ENCODE data around the gene CRMP1.

The CRMP1 gene

DNA sequence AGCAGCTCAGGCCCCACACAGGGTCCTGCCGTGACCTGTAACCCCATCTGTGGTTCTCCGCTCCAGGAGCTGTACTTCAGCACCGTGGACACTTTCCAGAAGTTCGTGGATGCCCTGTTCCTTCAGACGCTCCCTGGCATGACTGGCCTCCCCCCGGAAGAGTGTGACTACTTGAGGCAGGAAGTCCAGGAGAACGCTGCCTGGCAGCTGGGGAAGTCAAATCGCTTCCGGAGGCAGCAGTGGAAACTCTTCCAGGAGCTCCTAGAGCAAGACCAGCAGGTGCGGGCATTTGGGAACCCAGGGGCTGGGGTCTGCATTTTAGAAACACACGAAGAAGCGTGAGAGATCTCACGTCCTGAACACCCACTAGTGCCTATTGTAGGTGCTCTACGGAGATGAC is 109.4 kb downstream of the CRMP1 start:
- H4K8ac ChIP-seq (ENCODE audit: low read depth, low read length), result no peak overlapping the region
- no peaks in the 10 kb centered on the region for H3K79me1 ChIP-seq (ENCODE audit: low read depth, low read length)
- no peak overlapping the region for H2BK15ac ChIP-seq (ENCODE audit: low read length)
- H3K9me3 ChIP-seq (replicated peaks in 1 of 2; ENCODE audit: control insufficient read depth in 2 of 2, insufficient read depth in 1 of 2, low read depth in 1 of 2, low read length in 2 of 2), result no peaks in the 10 kb centered on the region
- no peak overlapping the region for H2BK120ac ChIP-seq (ENCODE audit: low read depth, low read length)
- no peak overlapping the region for H3K4ac ChIP-seq (ENCODE audit: low read length)
- H2AK5ac ChIP-seq (ENCODE audit: low read depth, low read length), result no peak overlapping the region
- WGBS, 2 donors (ENCODE audit: extremely low coverage in 2 of 2, insufficient read length in 2 of 2, insufficient replicate concordance in 1 of 2), result no CpG with 5 or more reads among the region's 14 CpGs
- H3K23ac ChIP-seq (ENCODE audit: low read depth, low read length, poor library complexity), result no peak overlapping the region
- no peak overlapping the region for H4K91ac ChIP-seq (ENCODE audit: low read depth, low read length, poor library complexity)
- H2BK5ac ChIP-seq (ENCODE audit: low read length), result no peak overlapping the region
- H3K27ac ChIP-seq (replicated peaks; ENCODE audit: low read length), result no peak overlapping the region
- H3K27me3 ChIP-seq (ENCODE audit: control insufficient read depth in 3 of 3, insufficient read depth in 3 of 3, low read depth in 1 of 3, low read length in 3 of 3), result no peaks in the 10 kb centered on the region
- no peak overlapping the region for H2AFZ ChIP-seq (ENCODE audit: low read length)
- H3K4me3 ChIP-seq (ENCODE audit: low read length in 2 of 2), result no peak overlapping the region
- no peak overlapping the region for H3K18ac ChIP-seq (ENCODE audit: low read length)
- peaks cover 0 to 5% of the 10 kb centered on the region in 2 donors for H3K4me1 ChIP-seq (ENCODE audit: control insufficient read depth in 2 of 2, insufficient read depth in 1 of 2, low read depth in 1 of 2, low read length in 2 of 2)
- no peak overlapping the region for H3K14ac ChIP-seq (ENCODE audit: low read length)
- H3K4me2 ChIP-seq (ENCODE audit: insufficient read depth, low read length, poor library complexity, severe bottlenecking), result no peak overlapping the region
- no peak for DNase-seq (ENCODE audit: low spot score)
- no peak overlapping the region for H3K9ac ChIP-seq (ENCODE audit: low read depth, low read length, poor library complexity)
- H3K36me3 ChIP-seq (replicated peaks in 1 of 2; ENCODE audit: control insufficient read depth in 2 of 2, insufficient read depth in 2 of 2, low read length in 2 of 2), result peaks cover 15 to 44% of the 10 kb centered on the region in 2 donors
- no peak overlapping the region for H2BK12ac ChIP-seq (ENCODE audit: low read length)

DNA sequence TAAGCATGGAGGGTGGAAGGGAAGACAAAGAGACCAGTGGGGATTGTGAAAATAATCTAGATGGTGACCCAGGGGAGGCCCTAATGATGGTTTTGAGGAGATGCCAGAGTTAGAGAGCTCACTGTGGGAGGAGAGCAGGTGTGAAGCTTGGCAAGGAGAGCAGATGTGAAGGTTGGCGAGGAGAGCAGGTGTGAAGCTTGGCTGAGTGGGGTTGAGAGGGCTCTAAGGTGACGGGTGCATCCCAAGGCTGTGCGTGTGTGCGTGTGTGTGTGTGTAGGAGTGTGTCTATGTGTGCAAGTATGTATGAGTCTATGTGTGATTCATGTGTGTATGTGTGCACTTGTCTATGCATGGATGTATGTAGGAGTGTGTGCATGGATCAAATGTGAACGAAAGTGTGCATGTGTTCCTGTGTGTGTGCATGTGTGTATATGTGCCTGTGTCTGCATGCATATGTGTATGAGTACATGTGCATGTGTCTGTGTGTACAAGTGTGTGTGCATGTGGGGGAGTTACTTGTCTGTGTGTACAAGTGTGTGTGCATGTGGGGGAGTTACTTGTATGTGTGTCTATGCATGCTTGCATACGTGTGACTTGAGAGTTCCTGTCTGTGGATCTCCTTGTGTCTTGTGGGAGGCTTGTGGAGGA is 109.9 kb downstream of the CRMP1 start:
- Histone ChIP-seq H3K4me3 (ENCODE audit: low read length in 2 of 2) (peak overlapping the region in 1 of 2 donors; percentile 15), H2AFZ (ENCODE audit: low read length) (no peak overlapping the region), H3K9me3 (replicated peaks in 1 of 2; ENCODE audit: control insufficient read depth in 2 of 2, insufficient read depth in 1 of 2, low read depth in 1 of 2, low read length in 2 of 2) (no peaks in the 10 kb centered on the region), H3K4me2 (ENCODE audit: insufficient read depth, low read length, poor library complexity, severe bottlenecking) (no peak overlapping the region), H3K4ac (ENCODE audit: low read length) (no peak overlapping the region), H3K27me3 (ENCODE audit: control insufficient read depth in 3 of 3, insufficient read depth in 3 of 3, low read depth in 1 of 3, low read length in 3 of 3) (no peaks in the 10 kb centered on the region), H3K14ac (ENCODE audit: low read length) (no peak overlapping the region), H4K8ac (ENCODE audit: low read depth, low read length) (peak overlapping the region; percentile 70), H3K23ac (ENCODE audit: low read depth, low read length, poor library complexity) (peak overlapping the region; percentile 32), H2AK5ac (ENCODE audit: low read depth, low read length) (no peak overlapping the region), H3K18ac (ENCODE audit: low read length) (no peak overlapping the region), H4K91ac (ENCODE audit: low read depth, low read length, poor library complexity) (no peak overlapping the region), H2BK15ac (ENCODE audit: low read length) (no peak overlapping the region), H2BK12ac (ENCODE audit: low read length) (no peak overlapping the region), H3K4me1 (ENCODE audit: control insufficient read depth in 2 of 2, insufficient read depth in 1 of 2, low read depth in 1 of 2, low read length in 2 of 2) (peaks cover 0 to 5% of the 10 kb centered on the region in 2 donors), H2BK5ac (ENCODE audit: low read length) (no peak overlapping the region), H3K36me3 (replicated peaks in 1 of 2; ENCODE audit: control insufficient read depth in 2 of 2, insufficient read depth in 2 of 2, low read length in 2 of 2) (peaks cover 15 to 39% of the 10 kb centered on the region in 2 donors), H3K79me1 (ENCODE audit: low read depth, low read length) (no peaks in the 10 kb centered on the region), H3K9ac (ENCODE audit: low read depth, low read length, poor library complexity) (no peak overlapping the region), H2BK120ac (ENCODE audit: low read depth, low read length) (no peak overlapping the region), H3K27ac (replicated peaks; ENCODE audit: low read length) (no peak overlapping the region)
- no CpG with 5 or more reads among the region's 6 CpGs for WGBS, 2 donors (ENCODE audit: extremely low coverage in 2 of 2, insufficient read length in 2 of 2, insufficient replicate concordance in 1 of 2)
- no peak for DNase-seq (ENCODE audit: low spot score)

DNA sequence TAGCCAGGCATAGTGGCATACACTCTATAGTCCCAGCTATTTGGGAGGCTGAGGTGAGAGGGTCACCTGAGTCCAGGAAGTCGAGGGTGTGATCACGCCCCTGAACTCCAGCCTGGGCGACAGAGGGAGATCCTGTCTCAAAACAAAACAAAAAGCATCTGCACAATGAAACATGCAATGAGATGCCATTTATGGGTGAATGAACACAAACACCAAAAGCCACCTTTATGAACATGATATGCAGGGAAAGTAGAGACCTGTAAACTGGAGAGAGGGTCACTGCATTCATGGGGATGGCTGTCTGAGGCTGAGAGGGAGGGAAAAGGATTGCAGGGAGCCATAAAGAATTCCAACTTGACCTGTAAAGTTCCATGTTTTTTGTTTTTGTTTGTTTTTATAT is 111.2 kb downstream of the CRMP1 start:
- Histone ChIP-seq H3K4ac (ENCODE audit: low read length) (no peak overlapping the region), H2BK5ac (ENCODE audit: low read length) (no peak overlapping the region), H2AK5ac (ENCODE audit: low read depth, low read length) (no peak overlapping the region), H2BK12ac (ENCODE audit: low read length) (no peak overlapping the region), H3K9me3 (replicated peaks in 1 of 2; ENCODE audit: control insufficient read depth in 2 of 2, insufficient read depth in 1 of 2, low read depth in 1 of 2, low read length in 2 of 2) (peaks cover 2 to 10% of the 10 kb centered on the region in 2 donors), H2BK120ac (ENCODE audit: low read depth, low read length) (no peak overlapping the region), H4K91ac (ENCODE audit: low read depth, low read length, poor library complexity) (no peak overlapping the region), H3K79me1 (ENCODE audit: low read depth, low read length) (no peaks in the 10 kb centered on the region), H3K27me3 (ENCODE audit: control insufficient read depth in 3 of 3, insufficient read depth in 3 of 3, low read depth in 1 of 3, low read length in 3 of 3) (no peaks in the 10 kb centered on the region), H3K4me3 (ENCODE audit: low read length in 2 of 2) (no peak overlapping the region), H3K18ac (ENCODE audit: low read length) (no peak overlapping the region), H4K8ac (ENCODE audit: low read depth, low read length) (no peak overlapping the region), H3K23ac (ENCODE audit: low read depth, low read length, poor library complexity) (no peak overlapping the region), H3K4me1 (ENCODE audit: control insufficient read depth in 2 of 2, insufficient read depth in 1 of 2, low read depth in 1 of 2, low read length in 2 of 2) (peaks cover 0 to 5% of the 10 kb centered on the region in 2 donors), H3K4me2 (ENCODE audit: insufficient read depth, low read length, poor library complexity, severe bottlenecking) (no peak overlapping the region), H3K14ac (ENCODE audit: low read length) (no peak overlapping the region), H3K27ac (replicated peaks; ENCODE audit: low read length) (no peak overlapping the region), H2AFZ (ENCODE audit: low read length) (no peak overlapping the region), H3K36me3 (replicated peaks in 1 of 2; ENCODE audit: control insufficient read depth in 2 of 2, insufficient read depth in 2 of 2, low read length in 2 of 2) (peaks cover 9 to 31% of the 10 kb centered on the region in 2 donors), H3K9ac (ENCODE audit: low read depth, low read length, poor library complexity) (no peak overlapping the region), H2BK15ac (ENCODE audit: low read length) (no peak overlapping the region)
- WGBS, 2 donors (ENCODE audit: extremely low coverage in 2 of 2, insufficient read length in 2 of 2, insufficient replicate concordance in 1 of 2), result no CpG with 5 or more reads among the region's 3 CpGs
- DNase-seq (ENCODE audit: low spot score), result no peak

DNA sequence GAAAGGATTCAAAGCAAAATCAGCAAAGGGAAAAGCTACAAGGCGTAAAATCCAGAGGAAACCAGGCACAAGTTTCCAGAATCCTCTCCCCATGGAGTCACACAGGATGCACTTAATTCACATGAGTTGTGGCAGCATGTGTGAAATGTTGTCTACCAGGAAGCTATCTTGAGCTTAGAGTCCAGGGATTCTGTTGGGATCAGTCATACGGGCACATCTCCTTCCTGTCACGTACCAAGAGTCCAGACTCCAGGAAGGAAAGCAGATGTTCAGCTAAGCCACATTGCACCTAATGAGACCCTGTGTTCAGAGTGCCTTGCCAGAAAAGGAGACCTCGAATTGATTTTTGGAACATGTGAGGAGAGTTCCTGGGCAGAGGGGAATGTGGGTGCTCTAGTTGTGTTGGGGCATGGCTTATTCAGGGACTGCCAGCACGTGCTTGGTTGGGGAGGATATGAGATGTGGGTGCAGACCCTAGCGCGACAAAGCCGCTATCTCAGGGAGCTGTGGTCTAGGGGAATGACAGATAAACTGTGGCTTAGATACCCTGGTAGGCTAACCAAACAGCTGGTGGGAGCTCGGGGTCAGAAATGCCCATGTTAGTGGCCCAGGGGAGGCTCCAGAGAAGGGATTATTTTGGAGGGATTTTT is 111.9 kb downstream of the CRMP1 start:
- no peak overlapping the region for H3K9ac ChIP-seq (ENCODE audit: low read depth, low read length, poor library complexity)
- WGBS, 2 donors (ENCODE audit: extremely low coverage in 2 of 2, insufficient read length in 2 of 2, insufficient replicate concordance in 1 of 2), result no CpG with 5 or more reads among the region's 9 CpGs
- H2BK15ac ChIP-seq (ENCODE audit: low read length), result no peak overlapping the region
- no peak overlapping the region for H2BK5ac ChIP-seq (ENCODE audit: low read length)
- H3K9me3 ChIP-seq (replicated peaks in 1 of 2; ENCODE audit: control insufficient read depth in 2 of 2, insufficient read depth in 1 of 2, low read depth in 1 of 2, low read length in 2 of 2), result peaks cover 5 to 18% of the 10 kb centered on the region in 2 donors
- H4K91ac ChIP-seq (ENCODE audit: low read depth, low read length, poor library complexity), result no peak overlapping the region
- H3K79me1 ChIP-seq (ENCODE audit: low read depth, low read length), result no peaks in the 10 kb centered on the region
- no peak overlapping the region for H2AK5ac ChIP-seq (ENCODE audit: low read depth, low read length)
- no peak overlapping the region for H3K14ac ChIP-seq (ENCODE audit: low read length)
- peaks cover 0 to 5% of the 10 kb centered on the region in 2 donors for H3K4me1 ChIP-seq (ENCODE audit: control insufficient read depth in 2 of 2, insufficient read depth in 1 of 2, low read depth in 1 of 2, low read length in 2 of 2)
- H3K27me3 ChIP-seq (ENCODE audit: control insufficient read depth in 3 of 3, insufficient read depth in 3 of 3, low read depth in 1 of 3, low read length in 3 of 3), result no peaks in the 10 kb centered on the region
- no peak overlapping the region for H2BK12ac ChIP-seq (ENCODE audit: low read length)
- H2AFZ ChIP-seq (ENCODE audit: low read length), result no peak overlapping the region
- H4K8ac ChIP-seq (ENCODE audit: low read depth, low read length), result no peak overlapping the region
- no peak overlapping the region for H2BK120ac ChIP-seq (ENCODE audit: low read depth, low read length)
- H3K27ac ChIP-seq (replicated peaks; ENCODE audit: low read length), result no peak overlapping the region
- peaks cover 9 to 27% of the 10 kb centered on the region in 2 donors for H3K36me3 ChIP-seq (replicated peaks in 1 of 2; ENCODE audit: control insufficient read depth in 2 of 2, insufficient read depth in 2 of 2, low read length in 2 of 2)
- no peak overlapping the region for H3K18ac ChIP-seq (ENCODE audit: low read length)
- H3K23ac ChIP-seq (ENCODE audit: low read depth, low read length, poor library complexity), result no peak overlapping the region
- H3K4me2 ChIP-seq (ENCODE audit: insufficient read depth, low read length, poor library complexity, severe bottlenecking), result no peak overlapping the region
- no peak overlapping the region for H3K4me3 ChIP-seq (ENCODE audit: low read length in 2 of 2)
- no peak overlapping the region for H3K4ac ChIP-seq (ENCODE audit: low read length)
- no peak for DNase-seq (ENCODE audit: low spot score)

Measured in neuronal stem cell (in vitro differentiated cells).